T-cell (primary cell): ENCODE results near the gene MPP3. TPM values are rescaled to one million over a fixed set of nuclear protein-coding genes. Genes with fewer than 3 reads are reported as not detected.

ENCODE experiments used
- ATAC-seq, 4 experiments: fragments of 200-7000 bp in 3 of 4; fragments of 150-1000 bp in 1 of 4; cut with Tn5 transposase; replicated peaks in 1 of 4; 1 replicate in 3 of 4; 2 replicates in 1 of 4; pipeline ENCODE4 v1.10.0; 2021; ENCODE audit warnings: moderate library complexity in 3 of 4, mild to moderate bottlenecking in 2 of 4, moderate number of reproducible peaks in 1 of 4
- CTCF ChIA-PET, 2 donors: fragments of 300-600 bp; sonication (Branson Sonifier 250); formaldehyde crosslinking; loops; one replicate each; lab custom pipeline; 2022; ENCODE audit warnings: antibody characterized with exemption in 2 of 2; lab: Charles Lee
- POLR2A ChIA-PET, 2 donors: fragments of 300-600 bp; sonication (Branson Sonifier 250); formaldehyde crosslinking; loops; one replicate each; lab custom pipeline; 2022; ENCODE audit warnings: antibody characterized with exemption in 2 of 2; lab: Charles Lee
- DNase-seq, 35 experiments: peaks; one replicate each; pipeline versions ENCODE4 v3.0.0 to v3.0.0-alpha.2; 2013 to 2023
- H3K27ac ChIP-seq: one replicate; pipeline ENCODE4 v1.5.1; 2013; ENCODE audit warnings: low read length
- H3K27me3 ChIP-seq, 2 experiments: replicated peaks in 1 of 2; 1 replicate in 1 of 2; 2 replicates in 1 of 2; pipeline versions ENCODE4 v1.6.1 to v1.7.0; 2013; ENCODE audit warnings: low read length in 1 of 2, mixed read lengths in 1 of 2; ENCODE audit not compliant: control insufficient read depth in 2 of 2, insufficient read depth in 2 of 2; ENCODE audit errors: extremely low read depth in 1 of 2
- H3K36me3 ChIP-seq, 2 donors: 1 replicate in 1 of 2; 2 replicates in 1 of 2; pipeline versions ENCODE4 v1.6.1 to v1.7.0; 2013; ENCODE audit warnings: low read length in 1 of 2; ENCODE audit not compliant: control insufficient read depth in 2 of 2, insufficient read depth in 1 of 2; ENCODE audit errors: extremely low read depth in 1 of 2
- H3K4me1 ChIP-seq, 2 experiments: 1 replicate in 1 of 2; 2 replicates in 1 of 2; pipeline versions ENCODE4 v1.6.1 to v1.7.0; 2013; ENCODE audit warnings: low read length in 2 of 2, mixed read lengths in 1 of 2; ENCODE audit not compliant: insufficient read depth in 2 of 2, control insufficient read depth in 1 of 2; ENCODE audit errors: extremely low read depth in 1 of 2
- H3K4me3 ChIP-seq, 2 donors: 1 replicate in 1 of 2; 2 replicates in 1 of 2; pipeline versions ENCODE4 v1.5.1 to v1.7.0; 2013; ENCODE audit warnings: mild to moderate bottlenecking in 2 of 2, low read length in 1 of 2, moderate library complexity in 1 of 2; ENCODE audit not compliant: control insufficient read depth in 1 of 2; ENCODE audit errors: extremely low read depth in 1 of 2
- H3K9me3 ChIP-seq: 2 replicates; pipeline ENCODE4 v1.7.0; 2013
- H3K27ac Mint-ChIP-seq, 2 donors: one replicate each; pipeline ENCODE4 v1.8.0; 2020 to 2021; ENCODE audit warnings: mild to moderate bottlenecking in 2 of 2, mixed read lengths in 2 of 2
- H3K27me3 Mint-ChIP-seq, 2 donors: one replicate each; pipeline ENCODE4 v1.8.0; 2021 to 2022; ENCODE audit warnings: mixed read lengths in 2 of 2
- H3K36me3 Mint-ChIP-seq: one replicate; pipeline ENCODE4 v1.8.0; 2021; ENCODE audit warnings: mixed read lengths
- H3K4me1 Mint-ChIP-seq, 3 donors: one replicate each; pipeline ENCODE4 v1.8.0; 2020 to 2022; ENCODE audit warnings: mixed read lengths in 3 of 3, mild to moderate bottlenecking in 1 of 3
- H3K4me3 Mint-ChIP-seq, 3 donors: one replicate each; pipeline ENCODE4 v1.8.0; 2020 to 2022; ENCODE audit warnings: mild to moderate bottlenecking in 3 of 3, mixed read lengths in 3 of 3, moderate library complexity in 3 of 3
- H3K9me3 Mint-ChIP-seq, 3 donors: one replicate each; pipeline ENCODE4 v1.8.0; 2020 to 2022; ENCODE audit warnings: mixed read lengths in 3 of 3
- WGBS: methylation state at CpG from one replicate; pipeline ENCODE4 v1.1.5; 2013; ENCODE audit warnings: missing lambda C conversion rate; ENCODE audit not compliant: insufficient coverage; 5-methylcytosine and 5-hydroxymethylcytosine counted together
- total RNA-seq, 35 experiments: library from RNA in 6 of 35; stranded (reverse) in 6 of 35; fragments of 120-200 nt in 1 of 35; gene quantifications; one replicate each; pipeline versions ENCODE4 v1.2.1 to v1.2.4 and lab custom pipeline; 2013 to 2026

The MPP3 gene
- total RNA-seq, 5 donors from 2014 or later (not counting 1 experiment from before 2014, with no cell fraction given) = 0.32 to 0.60 (median 0.44) TPM; not detected in 1

- no peaks in the 10 kb centered on the region for H3K4me1 ChIP-seq
- H3K27me3 ChIP-seq = peaks cover 0 to 7% of the 10 kb centered on the region in 2 experiments
- no peak for ATAC-seq
- POLR2A ChIA-PET = no interaction called here
- Mint-ChIP-seq H3K9me3 (no peaks in the 10 kb centered on the region), H3K4me3 (no peak overlapping the region), H3K4me1 (no peaks in the 10 kb centered on the region), H3K27ac (no peak overlapping the region), H3K36me3 (no peaks in the 10 kb centered on the region), H3K27me3 (no peaks in the 10 kb centered on the region)
- H3K36me3 ChIP-seq = no peaks in the 10 kb centered on the region
- WGBS = 84% methylated on average over 14 of the region's 14 CpGs
- no peaks in the 10 kb centered on the region for H3K9me3 ChIP-seq
- no peak for DNase-seq
- no peak overlapping the region for H3K27ac ChIP-seq
- CTCF ChIA-PET = no interaction called here
- H3K4me3 ChIP-seq = no peak overlapping the region
Observed at GRCh38 chr17:43820759-43821158, 12.2 kb downstream of the MPP3 start.

- H3K9me3 ChIP-seq = no peaks in the 10 kb centered on the region
- Mint-ChIP-seq H3K4me3 (no peak overlapping the region), H3K4me1 (no peaks in the 10 kb centered on the region), H3K27ac (no peak overlapping the region), H3K36me3 (no peaks in the 10 kb centered on the region), H3K27me3 (no peaks in the 10 kb centered on the region), H3K9me3 (no peaks in the 10 kb centered on the region)
- ChIA-PET CTCF (no interaction called here), POLR2A (no interaction called here)
- no peaks in the 10 kb centered on the region for H3K36me3 ChIP-seq
- DNase-seq (no peak), ATAC-seq (no peak)
- no peaks in the 10 kb centered on the region for H3K4me1 ChIP-seq
- no peak overlapping the region for H3K27ac ChIP-seq
- no peak overlapping the region for H3K4me3 ChIP-seq
- 80% methylated on average over 5 of the region's 5 CpGs for WGBS
- H3K27me3 ChIP-seq = peaks cover 0 to 7% of the 10 kb centered on the region in 2 experiments
Observed at GRCh38 chr17:43818966-43819365, 14.0 kb downstream of the MPP3 start.

GRCh38 chr17:43817826-43818225 lies 15.1 kb downstream of the MPP3 start:
- DNase-seq (no peak), ATAC-seq (no peak)
- Mint-ChIP-seq H3K4me1 (no peaks in the 10 kb centered on the region), H3K36me3 (no peaks in the 10 kb centered on the region), H3K27me3 (peaks cover 0 to 3% of the 10 kb centered on the region in 2 donors), H3K9me3 (no peaks in the 10 kb centered on the region), H3K4me3 (no peak overlapping the region), H3K27ac (no peak overlapping the region)
- WGBS = 85% methylated on average over 9 of the region's 9 CpGs
- Histone ChIP-seq H3K4me1 (no peaks in the 10 kb centered on the region), H3K36me3 (no peaks in the 10 kb centered on the region), H3K9me3 (no peaks in the 10 kb centered on the region), H3K27me3 (peaks cover 0 to 16% of the 10 kb centered on the region in 2 experiments), H3K4me3 (no peak overlapping the region), H3K27ac (no peak overlapping the region)
- CTCF ChIA-PET = interaction anchor here in 1 of 2 donors (0.6 kb wide), 1 partner anchor 122 kb away, joined by 3 read pairs; no protein-coding TSS in a partner anchor
- POLR2A ChIA-PET = no interaction called here

GRCh38 chr17:43816336-43817320 lies 16.3 kb downstream of the MPP3 start:
- peaks cover 3 to 10% of the 10 kb centered on the region in 2 donors for H3K27me3 Mint-ChIP-seq
- H3K9me3 Mint-ChIP-seq = no peaks in the 10 kb centered on the region
- H3K4me1 Mint-ChIP-seq = no peaks in the 10 kb centered on the region
- H3K27ac ChIP-seq = no peak overlapping the region
- DNase-seq (no peak), ATAC-seq (no peak)
- ChIA-PET CTCF (interaction anchor here in 1 of 2 donors (0.6 kb wide), 1 partner anchor 158 kb away, joined by 3 read pairs; no protein-coding TSS in a partner anchor), POLR2A (no interaction called here)
- no peaks in the 10 kb centered on the region for H3K36me3 ChIP-seq
- WGBS = 85% methylated on average over 19 of the region's 24 CpGs
- no peaks in the 10 kb centered on the region for H3K36me3 Mint-ChIP-seq
- H3K9me3 ChIP-seq = no peaks in the 10 kb centered on the region
- H3K4me3 Mint-ChIP-seq = no peak overlapping the region
- no peak overlapping the region for H3K4me3 ChIP-seq
- H3K27me3 ChIP-seq = peaks cover 0 to 20% of the 10 kb centered on the region in 2 experiments
- H3K4me1 ChIP-seq = no peaks in the 10 kb centered on the region
- no peak overlapping the region for H3K27ac Mint-ChIP-seq

- no peak overlapping the region for H3K27ac ChIP-seq
- no peaks in the 10 kb centered on the region for H3K4me1 ChIP-seq
- Mint-ChIP-seq H3K27ac (no peak overlapping the region), H3K36me3 (no peaks in the 10 kb centered on the region), H3K4me3 (no peak overlapping the region), H3K27me3 (peaks cover 3 to 16% of the 10 kb centered on the region in 2 donors), H3K9me3 (no peaks in the 10 kb centered on the region), H3K4me1 (no peaks in the 10 kb centered on the region)
- no CpG with 5 or more reads among the region's 1 CpG for WGBS
- ChIA-PET POLR2A (no interaction called here), CTCF (no interaction called here)
- ATAC-seq (no peak), DNase-seq (no peak)
- peaks cover 0 to 20% of the 10 kb centered on the region in 2 experiments for H3K27me3 ChIP-seq
- H3K9me3 ChIP-seq = no peaks in the 10 kb centered on the region
- no peak overlapping the region for H3K4me3 ChIP-seq
- no peaks in the 10 kb centered on the region for H3K36me3 ChIP-seq
Observed at GRCh38 chr17:43814714-43815113, 18.2 kb downstream of the MPP3 start.

- Histone ChIP-seq H3K27ac (no peak overlapping the region), H3K27me3 (peaks cover 0 to 22% of the 10 kb centered on the region in 2 experiments), H3K36me3 (no peaks in the 10 kb centered on the region), H3K9me3 (no peaks in the 10 kb centered on the region), H3K4me3 (no peak overlapping the region), H3K4me1 (no peaks in the 10 kb centered on the region)
- Mint-ChIP-seq H3K27me3 (peaks cover 3 to 16% of the 10 kb centered on the region in 2 donors), H3K9me3 (no peaks in the 10 kb centered on the region), H3K36me3 (no peaks in the 10 kb centered on the region), H3K4me1 (no peaks in the 10 kb centered on the region), H3K27ac (no peak overlapping the region), H3K4me3 (no peak overlapping the region)
- CTCF ChIA-PET = no interaction called here
- 83% methylated on average over 4 of the region's 12 CpGs for WGBS
- POLR2A ChIA-PET = no interaction called here
- DNase-seq (no peak), ATAC-seq (no peak)
Observed at GRCh38 chr17:43814026-43814425, 18.9 kb downstream of the MPP3 start.
